GM21723 (cell line): ENCODE results near the gene CES1.
"Not testable (repeated sequence)": the region's sequence is repeated elsewhere in the genome, so short reads cannot be mapped to it uniquely, and the experiment has no call there.

Experiments used
- ATAC-seq: cut with Tn5 transposase; IDR thresholded peaks from one replicate; pipeline ENCODE4 v1.9.1; 2021; ENCODE audit warnings: mild to moderate bottlenecking, moderate library complexity; ENCODE audit not compliant: unreplicated experiment

The CES1 gene

GRCh38 chr16:55832425-55832772 lies 497 bp downstream of the CES1 start:
- no peak for ATAC-seq

GRCh38 chr16:55830658-55831294 lies 2.1 kb downstream of the CES1 start:
- ATAC-seq = no peak

- not testable (repeated sequence) for ATAC-seq
Observed at GRCh38 chr16:55829232-55829631, 3.7 kb downstream of the CES1 start.

- ATAC-seq = no peak
Observed at GRCh38 chr16:55828680-55829079, 4.2 kb downstream of the CES1 start.

- no peak for ATAC-seq
Observed at GRCh38 chr16:55825115-55825728, 7.7 kb downstream of the CES1 start.

- ATAC-seq = no peak
Observed at GRCh38 chr16:55824473-55825000, 8.4 kb downstream of the CES1 start.

- ATAC-seq = no peak
Observed at GRCh38 chr16:55822280-55822810, 10.6 kb downstream of the CES1 start.

- ATAC-seq = no peak
Observed at GRCh38 chr16:55821210-55821609, 11.7 kb downstream of the CES1 start.

- no peak for ATAC-seq
Observed at GRCh38 chr16:55820615-55821014, 12.3 kb downstream of the CES1 start.

GRCh38 chr16:55817236-55817912 lies 15.5 kb downstream of the CES1 start:
- no peak for ATAC-seq

- not testable (repeated sequence) for ATAC-seq
Observed at GRCh38 chr16:55816222-55816621, 16.7 kb downstream of the CES1 start.

- no peak for ATAC-seq
Observed at GRCh38 chr16:55815320-55815719, 17.6 kb downstream of the CES1 start.

GRCh38 chr16:55814174-55814573 lies 18.7 kb downstream of the CES1 start:
- not testable (repeated sequence) for ATAC-seq

GRCh38 chr16:55813730-55814129 lies 19.2 kb downstream of the CES1 start:
- not testable (repeated sequence) for ATAC-seq

GRCh38 chr16:55812951-55813350 lies 19.9 kb downstream of the CES1 start:
- no peak for ATAC-seq

GRCh38 chr16:55811811-55812210 lies 21.1 kb downstream of the CES1 start:
- ATAC-seq = no peak

- ATAC-seq = no peak
Observed at GRCh38 chr16:55810451-55810961, 22.4 kb downstream of the CES1 start.

GRCh38 chr16:55809851-55810250 lies 23.0 kb downstream of the CES1 start:
- ATAC-seq = no peak

GRCh38 chr16:55809386-55809785 lies 23.5 kb downstream of the CES1 start:
- no peak for ATAC-seq

- not testable (repeated sequence) for ATAC-seq
Observed at GRCh38 chr16:55808286-55808685, 24.6 kb downstream of the CES1 start.

GRCh38 chr16:55805104-55805503 lies 27.8 kb downstream of the CES1 start:
- not testable (repeated sequence) for ATAC-seq

- ATAC-seq = not testable (repeated sequence)
Observed at GRCh38 chr16:55803681-55804080, 29.2 kb downstream of the CES1 start.
